Subcutaneous adipose tissue (tissue), 4 donors: ENCODE measurements around the gene HAUS7. TPM values are rescaled to one million over a fixed set of nuclear protein-coding genes. Genes with fewer than 3 reads are reported as not detected.

Experiments
- CTCF ChIP-seq: fragments of 450-650 bp; IDR thresholded peaks from one replicate; pipeline ENCODE4 v1.5.1; 2016; ENCODE audit warnings: low read depth, mild to moderate bottlenecking, control low read depth, antibody characterized with exemption, moderate library complexity
- total RNA-seq, 4 donors: library from RNA; depleted of rRNA; stranded (reverse); fragments of >200 nt; gene quantifications; one replicate each; pipeline ENCODE4 v1.1.0, GENCODE V29; 2016

Gene HAUS7
- total RNA-seq, 4 donors from 2014 or later: 14.2 to 29.4 (median 16.3) TPM

- TF ChIP-seq CTCF: no peak
These were observed 22.7 kb upstream of the HAUS7 start for GRCh38 chrX:153493085-153493484.

- no peak for TF ChIP-seq CTCF
These were observed 22.2 kb upstream of the HAUS7 start for GRCh38 chrX:153492543-153492942.

- TF ChIP-seq CTCF: no peak
These were observed 21.5 kb upstream of the HAUS7 start for GRCh38 chrX:153491918-153492317.

- no peak for TF ChIP-seq CTCF
These were observed 21.1 kb upstream of the HAUS7 start for GRCh38 chrX:153491351-153491914.

GRCh38 chrX:153490217-153490930, 20.0 kb upstream of the HAUS7 start:
- no peak for TF ChIP-seq CTCF

GRCh38 chrX:153488231-153488914, 18.0 kb upstream of the HAUS7 start:
- TF ChIP-seq CTCF: no peak

- TF ChIP-seq CTCF: no peak
These were observed 17.3 kb upstream of the HAUS7 start for GRCh38 chrX:153487590-153488071.
